Mammary epithelial cell (primary cell): ENCODE measurements around the gene FHIP2A.

Experiments used
- CTCF ChIP-seq, 2 donors: IDR thresholded peaks in 1 of 2; conservative IDR thresholded peaks in 1 of 2; 2 replicates each; pipeline ENCODE4 v1.5.1; 2011 to 2012; ENCODE audit warnings: inconsistent platforms in 2 of 2, low read length in 2 of 2, mild to moderate bottlenecking in 2 of 2, control low read depth in 1 of 2, low read depth in 1 of 2; ENCODE audit not compliant: insufficient read depth in 1 of 2; ENCODE audit errors: extremely low read depth in 1 of 2
- EZH2 ChIP-seq: IDR thresholded peaks from 2 replicates; pipeline ENCODE4 v1.6.1; 2012; ENCODE audit warnings: low read length, inconsistent platforms, borderline replicate concordance

- TF ChIP-seq CTCF (conservative IDR thresholded peaks at IDR 0.05 in 1 of 2, IDR thresholded peaks at IDR 0.05 in 1 of 2; ENCODE audit: extremely low read depth in 1 of 2, insufficient read depth in 1 of 2, low read depth in 1 of 2, low read length in 2 of 2) (no peak), EZH2 (no peak)
These were observed 2.8 kb downstream of the FHIP2A start for GRCh38 chr10:114824391-114824790.
